GM19438 (cell line): ENCODE measurements around the gene SIX5.

Experiments used
- ATAC-seq: cut with Tn5 transposase; IDR thresholded peaks from one replicate; pipeline ENCODE4 v1.9.1; 2021; ENCODE audit warnings: low read depth; ENCODE audit not compliant: unreplicated experiment

The SIX5 gene

GRCh38 chr19:45777395-45777961, 8.4 kb upstream of the SIX5 start:
- no peak for ATAC-seq

- no peak for ATAC-seq
Measured at GRCh38 chr19:45774765-45775164, 5.7 kb upstream of the SIX5 start.

GRCh38 chr19:45773384-45773783, 4.3 kb upstream of the SIX5 start:
- ATAC-seq, result no peak

DNA sequence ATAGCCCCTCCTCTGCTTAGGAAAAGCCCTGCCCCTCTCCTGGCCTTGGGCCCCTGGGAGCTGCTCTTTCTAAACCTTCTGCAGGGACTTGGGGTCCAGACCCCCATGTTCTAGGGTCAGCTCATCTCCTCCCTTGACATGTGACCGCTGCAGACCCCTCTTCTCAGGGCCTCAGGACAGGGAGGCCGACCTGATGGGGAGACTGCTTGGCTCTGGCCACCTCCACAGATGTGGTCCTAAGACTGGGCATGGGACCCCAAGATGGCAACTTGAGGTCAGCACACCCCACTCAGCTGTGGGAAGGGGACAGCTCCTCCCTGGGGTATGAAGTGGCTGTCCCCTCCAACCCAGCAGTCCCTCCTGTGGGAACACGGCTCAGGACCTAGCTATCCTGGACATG, 3.9 kb upstream of the SIX5 start:
- no peak for ATAC-seq

DNA sequence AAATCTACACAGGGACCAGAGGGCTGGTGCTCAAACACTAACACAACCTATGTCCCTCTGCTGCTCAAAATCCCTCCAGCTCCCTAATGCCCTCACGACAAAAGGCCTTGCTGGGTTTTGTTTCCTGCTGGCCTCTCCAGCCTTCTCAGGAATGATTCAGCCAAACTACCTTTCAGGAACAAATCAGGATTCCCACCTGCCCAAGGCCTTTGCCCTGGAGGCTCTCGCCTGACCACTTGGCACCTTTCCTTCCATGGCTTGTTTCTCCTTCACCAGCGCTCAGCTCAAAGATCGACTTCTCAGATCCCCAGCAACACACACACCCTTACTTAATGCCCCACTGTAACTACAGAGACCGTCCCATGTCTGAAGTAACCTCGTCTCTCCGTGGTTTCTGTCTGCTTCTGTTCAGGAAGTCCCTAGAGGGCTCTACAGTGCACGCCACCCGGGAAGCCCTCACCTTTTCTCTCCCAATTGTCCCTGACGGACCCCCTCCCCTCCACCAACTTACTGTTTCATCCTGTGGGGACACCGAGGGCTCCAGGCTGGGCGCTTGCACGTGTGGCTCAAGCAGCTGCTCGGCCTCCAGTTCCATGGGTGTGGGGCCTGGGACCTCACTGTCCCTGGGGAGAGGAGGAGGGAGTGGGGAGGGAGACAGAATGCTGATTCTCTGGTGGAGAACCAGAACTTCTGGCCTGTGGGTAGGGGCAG, 3.2 kb upstream of the SIX5 start:
- no peak for ATAC-seq

DNA sequence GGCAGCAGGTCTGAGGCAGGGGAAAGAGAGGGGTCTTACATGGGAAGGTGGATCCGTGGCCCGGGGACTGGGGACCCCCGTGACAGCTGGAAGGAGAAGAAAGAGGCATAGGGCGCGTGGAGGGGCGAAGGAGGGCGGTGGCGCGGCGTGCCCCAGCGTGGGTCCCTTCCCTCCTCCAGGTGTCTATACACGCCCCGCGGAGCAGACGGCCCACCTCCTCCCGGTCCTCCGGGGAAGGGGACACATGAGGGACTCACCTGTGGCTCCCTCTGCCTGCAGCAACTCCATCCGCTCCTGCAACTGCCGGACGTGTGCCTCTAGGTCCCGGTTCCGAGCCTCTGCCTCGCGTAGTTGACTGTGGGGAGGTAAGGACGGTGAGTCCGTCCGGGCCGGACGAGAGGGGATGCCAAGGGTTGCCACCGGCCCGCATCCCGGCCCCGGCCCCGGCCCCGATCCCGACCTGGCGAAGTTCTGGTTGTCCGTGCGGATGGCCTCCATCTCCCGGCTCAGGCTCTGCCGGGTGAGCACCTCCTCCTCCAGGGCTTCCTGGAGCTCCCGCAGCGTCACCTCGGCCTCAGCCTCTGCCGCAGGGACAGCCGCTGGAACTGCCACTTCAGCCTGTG, 2.4 kb upstream of the SIX5 start:
- no peak for ATAC-seq

DNA sequence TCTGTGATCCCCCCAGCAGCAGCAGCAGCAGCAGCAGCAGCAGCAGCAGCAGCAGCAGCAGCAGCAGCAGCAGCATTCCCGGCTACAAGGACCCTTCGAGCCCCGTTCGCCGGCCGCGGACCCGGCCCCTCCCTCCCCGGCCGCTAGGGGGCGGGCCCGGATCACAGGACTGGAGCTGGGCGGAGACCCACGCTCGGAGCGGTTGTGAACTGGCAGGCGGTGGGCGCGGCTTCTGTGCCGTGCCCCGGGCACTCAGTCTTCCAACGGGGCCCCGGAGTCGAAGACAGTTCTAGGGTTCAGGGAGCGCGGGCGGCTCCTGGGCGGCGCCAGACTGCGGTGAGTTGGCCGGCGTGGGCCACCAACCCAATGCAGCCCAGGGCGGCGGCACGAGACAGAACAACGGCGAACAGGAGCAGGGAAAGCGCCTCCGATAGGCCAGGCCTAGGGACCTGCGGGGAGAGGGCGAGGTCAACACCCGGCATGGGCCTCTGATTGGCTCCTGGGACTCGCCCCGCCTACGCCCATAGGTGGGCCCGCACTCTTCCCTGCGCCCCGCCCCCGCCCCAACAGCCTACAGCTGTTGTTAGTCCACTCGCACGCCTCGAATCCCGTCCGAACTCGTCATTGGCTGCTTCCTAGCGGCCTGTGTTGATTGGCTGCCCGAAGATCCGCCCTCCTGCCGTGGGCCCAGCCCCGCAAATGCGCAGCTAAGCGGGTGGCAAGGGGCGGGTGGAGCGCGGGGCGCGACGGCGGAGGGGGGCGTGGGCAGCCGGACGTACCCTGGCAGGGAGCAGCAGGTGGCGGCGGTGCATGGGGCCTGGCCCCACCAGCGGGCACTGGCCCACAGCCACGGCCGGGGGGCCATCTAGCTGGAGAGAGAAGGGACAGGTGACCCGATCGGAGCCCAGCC, 1.4 kb upstream of the SIX5 start:
- ATAC-seq, result peak; percentile 55

DNA sequence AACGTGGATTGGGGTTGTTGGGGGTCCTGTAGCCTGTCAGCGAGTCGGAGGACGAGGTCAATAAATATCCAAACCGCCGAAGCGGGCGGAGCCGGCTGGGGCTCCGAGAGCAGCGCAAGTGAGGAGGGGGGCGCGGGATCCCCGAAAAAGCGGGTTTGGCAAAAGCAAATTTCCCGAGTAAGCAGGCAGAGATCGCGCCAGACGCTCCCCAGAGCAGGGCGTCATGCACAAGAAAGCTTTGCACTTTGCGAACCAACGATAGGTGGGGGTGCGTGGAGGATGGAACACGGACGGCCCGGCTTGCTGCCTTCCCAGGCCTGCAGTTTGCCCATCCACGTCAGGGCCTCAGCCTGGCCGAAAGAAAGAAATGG, 754 bp upstream of the SIX5 start:
- ATAC-seq, result no peak

DNA sequence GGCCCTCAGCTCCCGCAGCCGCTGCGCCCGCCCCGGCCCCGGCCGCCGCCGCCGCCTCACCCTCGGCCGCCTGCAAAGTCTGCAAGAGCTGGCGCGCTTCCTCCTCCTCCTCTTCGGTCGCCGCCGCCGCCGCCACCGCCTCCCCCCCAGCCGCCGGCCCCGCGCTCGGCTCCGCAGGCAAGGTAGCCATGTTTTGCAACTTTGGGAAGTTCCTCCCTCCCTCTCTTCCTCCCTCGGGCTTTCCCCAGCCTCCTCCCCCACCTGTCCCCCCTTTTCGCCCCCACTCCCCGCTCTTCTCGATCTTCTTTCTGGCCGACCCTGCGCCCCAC, 433 bp downstream of the SIX5 start:
- no peak for ATAC-seq

DNA sequence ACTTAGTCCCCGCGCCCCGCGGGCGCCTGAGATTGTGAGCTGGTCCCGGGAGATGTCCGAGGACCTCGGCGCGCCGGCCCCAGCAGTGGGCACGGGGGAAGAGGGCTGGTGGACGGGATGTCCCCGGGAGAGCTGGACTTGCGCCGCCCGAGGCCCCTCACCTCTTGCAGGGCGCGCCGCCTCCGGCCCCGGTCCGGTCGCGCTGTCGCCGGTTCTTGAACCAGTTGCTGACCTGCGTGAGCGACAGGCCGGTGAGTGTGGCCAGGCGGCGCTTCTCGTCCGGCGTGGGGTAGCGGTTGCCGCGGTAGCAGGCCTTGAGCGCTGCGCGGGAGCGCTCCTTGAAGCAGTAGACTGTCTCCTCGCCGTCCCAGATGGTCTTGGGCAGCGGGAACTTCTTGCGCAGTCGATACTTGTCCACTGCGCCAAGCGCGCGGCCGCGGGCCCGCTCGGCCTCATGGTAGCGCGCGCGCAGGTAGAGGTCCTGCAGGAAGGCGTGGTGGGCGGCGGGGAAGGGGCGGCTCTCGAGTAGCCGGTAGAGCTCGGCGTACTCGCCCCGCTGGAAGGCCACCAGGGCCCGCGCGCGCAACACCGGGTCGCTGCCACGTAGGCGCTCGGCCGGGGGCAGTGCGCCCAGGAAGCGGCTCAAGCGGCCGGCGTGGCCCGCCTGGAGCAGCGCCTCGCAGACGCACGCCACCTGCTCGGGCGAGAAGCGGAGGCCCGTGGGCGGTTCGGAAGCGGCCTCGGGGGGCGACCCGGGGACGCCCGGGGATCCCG, 984 bp downstream of the SIX5 start:
- ATAC-seq, result no peak

DNA sequence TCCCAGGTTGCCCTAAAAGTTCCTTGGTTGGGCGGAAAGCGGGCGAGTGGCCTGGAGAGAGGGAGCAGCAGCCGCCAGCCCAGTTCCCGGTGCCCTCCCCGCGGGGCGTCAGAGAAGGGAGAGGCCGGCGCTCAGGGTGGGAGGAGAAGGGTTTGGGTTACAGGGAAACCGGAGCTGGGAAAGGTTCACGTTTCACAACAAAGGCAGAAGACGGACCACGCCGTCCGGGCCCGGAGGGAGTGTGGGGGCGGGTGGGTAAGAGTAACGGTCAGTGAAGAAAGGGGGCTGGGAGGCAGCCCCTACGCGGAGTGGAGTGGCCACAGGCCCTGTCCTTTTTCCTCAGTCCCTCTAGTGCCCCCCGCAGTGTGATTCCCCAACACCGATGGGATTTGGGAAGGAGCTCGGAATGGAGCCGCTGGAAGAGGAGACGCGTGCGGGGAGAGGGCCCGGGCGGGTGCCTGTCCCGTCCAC, 1.6 kb downstream of the SIX5 start:
- ATAC-seq, result no peak

DNA sequence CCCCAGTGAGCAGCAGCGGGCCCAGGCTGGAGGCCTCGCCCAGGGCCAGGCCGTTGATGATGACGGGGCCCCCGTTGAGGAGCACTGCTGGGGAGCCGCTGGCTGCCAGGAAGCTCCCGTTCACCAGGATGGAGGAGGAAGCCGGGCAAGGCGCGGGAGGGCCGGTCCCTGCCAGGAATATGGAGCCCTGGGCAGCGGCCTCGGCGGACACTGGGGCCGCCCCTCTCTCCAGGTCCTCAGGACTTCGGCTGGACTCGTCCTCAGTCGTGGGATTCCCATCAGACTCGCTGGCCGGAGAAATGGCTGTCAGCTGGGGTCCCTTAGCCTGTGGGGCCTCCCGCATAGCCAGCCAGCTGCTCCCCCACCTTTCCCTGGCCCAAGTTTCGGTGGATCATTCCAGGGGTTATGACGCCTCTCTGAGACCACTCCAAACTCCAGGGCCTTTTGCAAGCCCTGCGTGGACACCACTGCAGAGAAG, 2.1 kb downstream of the SIX5 start:
- ATAC-seq, result no peak

DNA sequence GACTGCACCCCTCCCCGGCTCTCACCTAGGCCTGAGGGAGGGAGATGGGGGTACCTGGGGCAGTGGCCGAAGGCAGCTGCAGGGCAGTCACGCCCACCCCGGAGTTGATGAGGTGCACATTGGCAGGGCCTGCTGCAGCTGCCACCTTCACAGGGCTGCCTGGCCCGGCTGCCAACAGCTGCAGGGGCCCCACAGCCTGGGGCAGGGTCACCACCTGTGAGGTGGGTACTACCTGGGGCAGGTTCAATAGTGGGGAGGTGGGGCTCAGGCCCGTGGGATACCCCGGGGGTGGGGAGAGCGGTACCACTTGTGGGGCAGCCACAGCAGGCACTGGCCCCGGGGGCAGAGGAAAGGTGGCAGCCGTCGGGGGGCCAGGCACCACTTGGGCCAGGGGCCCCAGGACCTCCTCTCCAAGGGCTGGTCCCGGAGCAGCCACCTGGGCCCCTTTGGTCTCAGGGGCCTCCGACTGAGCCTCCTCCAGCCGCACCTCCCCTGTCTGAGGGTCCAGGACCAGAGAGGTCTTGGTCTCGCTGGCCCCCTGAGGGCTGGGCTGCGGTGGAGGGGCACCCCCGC, 2.7 kb downstream of the SIX5 start:
- ATAC-seq, result no peak

DNA sequence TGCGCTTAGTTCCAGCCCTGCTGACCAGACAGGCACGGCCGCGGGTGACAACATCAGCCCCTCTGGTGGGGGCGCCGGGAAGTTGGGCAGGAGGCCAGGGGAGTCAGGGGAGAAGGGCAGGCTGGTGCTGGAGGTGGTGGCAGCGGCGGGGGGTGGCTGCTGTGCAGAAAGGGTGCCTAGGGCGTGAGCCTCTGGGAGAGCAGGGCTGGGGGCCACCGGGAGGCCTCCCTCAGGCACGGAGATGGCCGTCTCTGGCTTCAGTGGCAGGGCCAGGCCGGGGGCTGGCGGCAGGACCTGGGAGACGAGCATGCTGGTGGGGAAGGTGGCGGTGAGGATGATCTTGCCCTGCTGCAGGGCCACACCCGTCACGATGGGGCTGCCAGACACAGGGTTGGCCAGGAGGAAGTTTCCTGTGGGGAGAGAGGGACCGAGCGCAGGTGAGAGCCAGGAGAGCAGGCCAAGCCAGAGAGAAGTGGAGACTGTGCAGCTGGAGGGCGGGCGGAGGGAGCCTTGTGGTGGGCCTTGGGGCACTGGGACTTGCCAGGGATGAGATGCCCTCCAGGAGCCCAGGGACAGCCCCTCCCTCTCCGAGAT, 3.3 kb downstream of the SIX5 start:
- ATAC-seq, result no peak

- no peak for ATAC-seq
Measured at GRCh38 chr19:45764945-45765701, 3.9 kb downstream of the SIX5 start.

GRCh38 chr19:45764475-45764874, 4.6 kb downstream of the SIX5 start:
- no peak for ATAC-seq

GRCh38 chr19:45763691-45764294, 5.3 kb downstream of the SIX5 start:
- no peak for ATAC-seq

DNA sequence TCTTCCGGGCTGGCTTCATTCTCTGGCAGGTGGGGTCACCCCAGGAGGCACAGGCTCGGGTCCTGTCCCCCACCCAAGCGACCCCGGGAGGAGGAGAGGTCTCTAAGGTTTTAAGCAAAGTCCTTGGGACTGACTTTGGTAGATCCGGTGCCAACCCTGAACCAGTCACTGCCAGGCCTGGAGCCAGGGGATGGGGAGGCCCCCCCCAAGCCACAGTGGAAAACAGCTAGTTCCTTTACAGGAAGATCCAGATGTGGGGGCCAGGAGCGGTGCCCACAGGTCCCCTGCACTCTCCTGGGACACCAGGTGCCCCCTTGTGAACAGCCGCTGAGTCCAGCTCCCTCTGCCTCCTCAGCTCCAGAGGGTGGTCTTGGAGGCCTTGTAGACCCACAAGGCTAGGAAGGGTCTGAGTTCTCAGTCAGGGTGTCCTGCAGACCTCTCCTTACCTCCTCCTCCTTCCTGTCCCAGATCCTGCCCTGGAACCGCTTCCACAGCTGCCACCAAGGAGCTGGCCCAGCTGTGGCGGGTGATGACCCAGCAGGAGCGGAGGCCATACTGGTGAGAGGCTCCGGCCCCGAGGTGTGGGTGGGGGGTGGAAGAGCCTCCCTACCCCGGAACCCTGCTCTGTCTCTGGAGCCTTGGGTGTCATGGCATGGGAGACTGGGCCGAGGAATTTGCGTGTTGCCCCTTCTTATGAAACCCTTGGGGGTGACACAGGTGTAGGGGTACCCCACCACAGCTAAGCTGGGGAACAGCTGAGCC, 6.0 kb downstream of the SIX5 start:
- no peak for ATAC-seq
